ENCODE data around the gene AFF3.

Gene AFF3

GRCh38 chr2:99851811-99852210 is 290.6 kb downstream of the AFF3 start:
- DNase-seq: no peak

GRCh38 chr2:99851089-99851488 is 291.3 kb downstream of the AFF3 start:
- no peak for DNase-seq

GRCh38 chr2:99850084-99850710 is 292.2 kb downstream of the AFF3 start:
- DNase-seq: no peak

- DNase-seq: no peak
Observed at GRCh38 chr2:99846462-99847107, 295.8 kb downstream of the AFF3 start.

- DNase-seq: no peak
Observed at GRCh38 chr2:99845296-99845695, 297.1 kb downstream of the AFF3 start.

GRCh38 chr2:99842451-99842850 is 299.9 kb downstream of the AFF3 start:
- DNase-seq: no peak

GRCh38 chr2:99841749-99842148 is 300.6 kb downstream of the AFF3 start:
- DNase-seq: no peak

- no peak for DNase-seq
Observed at GRCh38 chr2:99840831-99841230, 301.6 kb downstream of the AFF3 start.

- no peak for DNase-seq
Observed at GRCh38 chr2:99836690-99837605, 305.4 kb downstream of the AFF3 start.

GRCh38 chr2:99834426-99834825 is 308.0 kb downstream of the AFF3 start:
- DNase-seq: no peak

- DNase-seq: no peak
Observed at GRCh38 chr2:99833586-99834201, 308.7 kb downstream of the AFF3 start.

GRCh38 chr2:99832926-99833325 is 309.5 kb downstream of the AFF3 start:
- no peak for DNase-seq

- no peak for DNase-seq
Observed at GRCh38 chr2:99831772-99832171, 310.6 kb downstream of the AFF3 start.

- DNase-seq: no peak
Observed at GRCh38 chr2:99827296-99827999, 314.9 kb downstream of the AFF3 start.

GRCh38 chr2:99825630-99826029 is 316.8 kb downstream of the AFF3 start:
- DNase-seq: no peak

GRCh38 chr2:99824758-99825157 is 317.6 kb downstream of the AFF3 start:
- no peak for DNase-seq

GRCh38 chr2:99822474-99823207 is 319.7 kb downstream of the AFF3 start:
- no peak for DNase-seq

- DNase-seq: no peak
Observed at GRCh38 chr2:99821984-99822383, 320.4 kb downstream of the AFF3 start.

GRCh38 chr2:99821572-99821971 is 320.8 kb downstream of the AFF3 start:
- no peak for DNase-seq

- DNase-seq: no peak
Observed at GRCh38 chr2:99821039-99821438, 321.4 kb downstream of the AFF3 start.

- peak; percentile 1 for DNase-seq
Observed at GRCh38 chr2:99819766-99820165, 322.6 kb downstream of the AFF3 start.

GRCh38 chr2:99818842-99819241 is 323.5 kb downstream of the AFF3 start:
- DNase-seq: no peak
